GM19328 (cell line): ENCODE measurements around the gene PGLYRP3.

Experiments
- ATAC-seq: cut with Tn5 transposase; IDR thresholded peaks from one replicate; pipeline ENCODE4 v1.9.1; 2021; ENCODE audit warnings: mild to moderate bottlenecking, moderate library complexity; ENCODE audit not compliant: unreplicated experiment

The PGLYRP3 gene

GRCh38 chr1:153262462-153263157 is 50.1 kb downstream of the PGLYRP3 start:
- no peak for ATAC-seq

GRCh38 chr1:153262070-153262366 is 50.7 kb downstream of the PGLYRP3 start:
- ATAC-seq = no peak

- ATAC-seq = no peak
These were observed 51.3 kb downstream of the PGLYRP3 start for GRCh38 chr1:153261281-153262069.

DNA sequence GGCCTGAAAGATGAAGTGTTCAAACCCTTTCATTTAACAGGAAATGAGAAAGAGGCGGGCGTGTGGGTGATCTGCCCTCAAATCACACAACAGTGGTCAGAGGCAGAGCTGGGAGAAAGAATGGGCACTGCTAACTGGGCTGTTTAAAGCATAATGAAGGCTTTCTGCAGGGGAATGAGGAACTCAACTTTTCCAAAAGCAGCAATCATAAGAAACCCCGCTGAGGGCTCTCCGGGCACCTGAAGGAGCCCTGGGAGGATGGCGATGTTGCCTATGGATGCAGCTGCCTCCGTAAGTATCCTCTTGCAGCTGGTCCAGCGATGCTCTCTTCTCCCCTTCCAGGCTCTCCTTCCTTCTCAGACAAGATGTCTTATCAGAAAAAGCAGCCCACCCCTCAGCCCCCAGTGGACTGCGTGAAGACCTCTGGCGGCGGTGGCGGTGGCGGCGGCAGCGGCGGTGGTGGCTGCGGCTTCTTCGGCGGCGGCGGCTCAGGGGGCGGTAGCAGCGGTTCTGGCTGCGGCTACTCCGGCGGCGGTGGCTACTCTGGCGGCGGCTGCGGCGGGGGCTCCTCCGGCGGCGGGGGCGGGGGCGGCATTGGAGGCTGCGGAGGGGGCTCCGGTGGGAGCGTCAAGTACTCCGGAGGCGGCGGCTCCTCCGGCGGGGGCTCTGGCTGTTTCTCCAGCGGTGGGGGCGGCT is 52.0 kb downstream of the PGLYRP3 start:
- no peak for ATAC-seq

GRCh38 chr1:153259387-153259786 is 53.4 kb downstream of the PGLYRP3 start, which contains the start of gene LORICRIN:
Gene LORICRIN, plus strand, starts transcription at chr1:153259687. Its CDS starts 1,263 bp downstream, at chr1:153260950.
- ATAC-seq = no peak

- ATAC-seq = no peak
These were observed 59.1 kb downstream of the PGLYRP3 start for GRCh38 chr1:153253693-153254092.

DNA sequence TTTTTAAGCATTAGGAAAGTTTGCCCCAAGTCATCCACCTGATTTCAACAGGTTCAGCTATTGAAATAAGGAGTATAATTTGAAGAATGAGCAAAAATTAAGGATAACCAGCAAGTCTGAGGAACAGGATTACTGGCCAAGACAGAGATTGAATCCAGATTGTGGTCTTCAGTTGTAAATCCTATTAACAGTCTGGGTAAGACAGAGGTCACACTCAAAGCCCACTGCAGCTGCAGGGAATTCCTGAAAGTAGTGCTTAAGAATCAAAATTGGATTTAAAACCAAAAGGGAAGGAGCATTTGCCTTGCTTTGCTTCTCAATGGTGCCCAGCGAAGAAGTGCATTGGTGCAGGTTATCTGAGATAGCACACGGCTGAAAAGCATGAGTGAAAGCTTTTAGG is 59.7 kb downstream of the PGLYRP3 start:
- no peak for ATAC-seq

DNA sequence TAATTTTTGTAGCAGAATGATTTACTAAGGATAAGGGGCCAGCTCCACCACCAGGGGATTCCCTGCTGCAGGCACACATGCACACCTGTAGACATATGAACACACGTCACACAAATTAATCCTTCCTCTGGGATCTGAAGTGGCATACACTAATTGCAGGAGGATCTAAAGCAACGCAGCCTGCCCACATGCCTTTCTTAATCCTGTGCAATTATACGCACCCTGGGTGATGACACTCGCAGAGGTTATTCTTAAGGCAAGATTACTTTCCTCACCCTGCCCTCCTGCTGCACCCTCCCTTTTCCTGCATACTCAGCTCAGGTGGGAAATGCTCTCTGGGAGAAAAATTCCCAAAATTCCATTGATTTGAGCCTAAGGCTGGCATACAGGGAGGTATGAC is 60.8 kb downstream of the PGLYRP3 start:
- ATAC-seq = no peak

DNA sequence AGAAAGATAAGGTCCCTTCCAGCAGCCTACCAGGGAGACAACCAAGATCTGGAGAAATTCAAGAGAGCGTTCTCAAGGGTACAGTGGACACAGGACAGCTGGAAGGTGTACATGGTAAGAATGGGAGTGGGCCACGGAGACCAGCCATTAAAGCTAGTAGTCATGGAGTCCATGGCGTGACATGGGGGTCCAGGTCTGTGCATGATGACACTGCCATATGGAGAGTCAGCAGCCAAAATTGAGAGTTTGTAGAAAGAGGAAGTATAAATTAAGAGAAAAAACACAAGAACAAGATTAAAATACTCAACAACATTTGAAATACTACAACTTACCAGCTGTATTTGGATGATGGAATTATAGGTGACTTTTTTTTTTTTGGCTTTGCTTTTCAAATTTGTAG is 61.2 kb downstream of the PGLYRP3 start:
- ATAC-seq = no peak

DNA sequence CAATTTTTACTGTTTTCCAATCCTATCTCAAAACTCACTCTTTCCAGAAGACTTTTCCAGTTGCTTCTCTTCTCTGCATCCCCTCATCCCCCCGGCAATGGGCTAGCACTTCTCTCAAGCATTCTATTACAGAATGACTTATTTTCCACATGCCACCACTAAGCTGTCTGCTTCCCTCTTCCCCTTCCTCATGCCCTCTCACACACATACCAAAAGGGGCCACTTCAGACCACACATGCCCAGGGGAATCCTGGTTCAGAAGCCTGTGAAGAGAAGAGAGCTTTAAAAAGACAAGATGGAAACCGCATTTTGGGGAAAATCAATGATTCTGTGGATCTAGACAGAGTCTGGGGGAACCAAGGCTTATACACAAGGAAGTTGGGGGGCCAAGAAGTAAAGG is 61.7 kb downstream of the PGLYRP3 start:
- ATAC-seq = no peak

GRCh38 chr1:153250166-153250565 is 62.6 kb downstream of the PGLYRP3 start:
- no peak for ATAC-seq

DNA sequence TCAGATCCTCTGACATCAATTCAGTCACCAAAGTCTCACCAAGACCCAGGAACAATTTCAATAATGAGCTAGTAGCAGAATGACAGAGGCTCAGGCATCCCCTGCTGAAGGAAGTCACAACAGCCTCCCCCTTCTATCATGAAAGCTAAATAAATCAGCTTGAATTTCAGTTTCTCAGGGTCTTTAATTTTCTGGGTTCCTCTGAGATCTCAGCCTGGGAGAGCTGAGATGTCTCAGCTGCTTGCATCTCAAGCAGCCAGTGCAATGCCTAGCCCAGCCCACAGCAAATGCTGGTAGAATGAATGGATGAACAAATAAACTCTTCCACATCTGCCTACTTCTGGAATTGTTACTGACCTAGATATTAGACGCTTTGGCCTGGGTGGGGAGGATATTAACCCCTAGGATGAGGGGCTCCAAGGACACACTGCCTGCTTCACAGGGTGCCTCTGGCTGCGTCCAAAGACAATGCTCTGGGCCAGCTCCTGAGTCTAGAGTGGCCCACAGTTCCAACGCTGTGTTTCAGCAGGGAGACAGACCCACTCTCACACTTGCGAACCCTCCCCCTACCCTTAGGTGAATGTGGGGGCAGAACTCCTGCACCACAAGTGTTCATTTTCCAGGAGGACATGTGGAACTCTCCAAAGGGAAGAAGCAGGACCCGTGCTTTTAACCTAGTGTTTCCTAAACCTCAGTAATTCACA is 64.4 kb downstream of the PGLYRP3 start:
- no peak for ATAC-seq
